ENCODE results near the gene TBC1D7.

DNA sequence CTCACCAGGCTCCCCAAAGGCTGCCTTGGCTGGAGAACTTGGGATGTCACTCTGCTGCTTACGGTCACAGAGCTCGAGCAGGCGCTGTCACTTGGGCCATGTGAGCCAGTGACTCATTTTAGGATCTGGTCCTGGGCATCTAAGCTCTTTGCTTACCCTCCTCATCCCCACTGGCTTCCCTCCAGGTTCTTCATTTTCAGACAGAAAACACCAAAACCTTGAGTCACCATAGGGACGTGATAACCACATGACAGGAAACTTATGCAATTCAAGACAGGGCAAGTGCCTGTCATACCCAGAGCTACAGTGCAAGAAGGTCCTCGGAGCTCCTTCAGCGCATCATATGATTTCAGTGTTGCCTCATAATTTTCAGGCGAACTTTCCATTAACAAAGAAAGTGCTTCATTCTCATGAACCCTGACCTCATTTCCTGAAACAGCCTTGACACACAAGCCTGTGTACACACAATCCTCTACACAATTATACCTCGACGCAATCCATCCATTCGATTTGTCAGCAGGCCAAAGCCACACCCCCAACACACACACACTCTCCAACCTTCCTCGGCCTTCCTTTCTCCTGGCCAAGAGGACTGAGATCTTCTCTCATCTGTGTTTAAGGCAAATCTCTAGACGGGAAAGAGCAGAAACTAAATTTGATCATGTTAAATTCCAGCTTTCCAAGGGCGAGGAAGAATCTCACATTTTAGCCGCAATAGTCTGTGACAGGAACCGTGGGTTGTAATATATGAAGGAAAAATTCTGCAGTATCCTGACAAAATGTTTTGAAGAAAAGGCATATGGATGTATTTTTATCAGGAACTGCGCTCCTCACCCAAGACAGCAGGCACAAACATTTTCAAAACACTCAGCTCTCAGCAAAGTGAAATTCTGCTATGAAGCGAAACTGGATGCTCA is 25.3 kb downstream of the TBC1D7 start:
- TF ChIP-seq CTCF (IDR thresholded peaks at IDR 0.05), result no peak
- TF ChIP-seq EP300 (IDR thresholded peaks at IDR 0.05), result no peak

All from esophagus muscularis mucosa (tissue), 3 donors.